ENCODE measurements around the gene IDH3G.
"Not testable (repeated sequence)": the region's sequence is repeated elsewhere in the genome, so short reads cannot be mapped to it uniquely, and the experiment has no call there.

IDH3G gene

GRCh38 chrX:153744210-153745066 is 49.7 kb downstream of the IDH3G start:
- H3K27me3 ChIP-seq (replicated peaks; ENCODE audit: control insufficient read depth, insufficient read depth, low read length), result no peaks in the 10 kb centered on the region
- DNase-seq (ENCODE audit: extremely low read depth, insufficient read length), result no peak
- TF ChIP-seq, protein P1, sequence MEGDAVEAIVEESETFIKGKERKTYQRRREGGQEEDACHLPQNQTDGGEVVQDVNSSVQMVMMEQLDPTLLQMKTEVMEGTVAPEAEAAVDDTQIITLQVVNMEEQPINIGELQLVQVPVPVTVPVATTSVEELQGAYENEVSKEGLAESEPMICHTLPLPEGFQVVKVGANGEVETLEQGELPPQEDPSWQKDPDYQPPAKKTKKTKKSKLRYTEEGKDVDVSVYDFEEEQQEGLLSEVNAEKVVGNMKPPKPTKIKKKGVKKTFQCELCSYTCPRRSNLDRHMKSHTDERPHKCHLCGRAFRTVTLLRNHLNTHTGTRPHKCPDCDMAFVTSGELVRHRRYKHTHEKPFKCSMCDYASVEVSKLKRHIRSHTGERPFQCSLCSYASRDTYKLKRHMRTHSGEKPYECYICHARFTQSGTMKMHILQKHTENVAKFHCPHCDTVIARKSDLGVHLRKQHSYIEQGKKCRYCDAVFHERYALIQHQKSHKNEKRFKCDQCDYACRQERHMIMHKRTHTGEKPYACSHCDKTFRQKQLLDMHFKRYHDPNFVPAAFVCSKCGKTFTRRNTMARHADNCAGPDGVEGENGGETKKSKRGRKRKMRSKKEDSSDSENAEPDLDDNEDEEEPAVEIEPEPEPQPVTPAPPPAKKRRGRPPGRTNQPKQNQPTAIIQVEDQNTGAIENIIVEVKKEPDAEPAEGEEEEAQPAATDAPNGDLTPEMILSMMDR (IDR thresholded peaks at IDR 0.05; ENCODE audit: insufficient read depth, low read length, poor library complexity, severe bottlenecking), result peak; percentile 18
- H3K4me3 ChIP-seq (replicated peaks; ENCODE audit: low read depth, low read length), result no peak overlapping the region
- no peaks in the 10 kb centered on the region for H3K36me3 ChIP-seq (ENCODE audit: control insufficient read depth, insufficient read depth, low read length)

DNA sequence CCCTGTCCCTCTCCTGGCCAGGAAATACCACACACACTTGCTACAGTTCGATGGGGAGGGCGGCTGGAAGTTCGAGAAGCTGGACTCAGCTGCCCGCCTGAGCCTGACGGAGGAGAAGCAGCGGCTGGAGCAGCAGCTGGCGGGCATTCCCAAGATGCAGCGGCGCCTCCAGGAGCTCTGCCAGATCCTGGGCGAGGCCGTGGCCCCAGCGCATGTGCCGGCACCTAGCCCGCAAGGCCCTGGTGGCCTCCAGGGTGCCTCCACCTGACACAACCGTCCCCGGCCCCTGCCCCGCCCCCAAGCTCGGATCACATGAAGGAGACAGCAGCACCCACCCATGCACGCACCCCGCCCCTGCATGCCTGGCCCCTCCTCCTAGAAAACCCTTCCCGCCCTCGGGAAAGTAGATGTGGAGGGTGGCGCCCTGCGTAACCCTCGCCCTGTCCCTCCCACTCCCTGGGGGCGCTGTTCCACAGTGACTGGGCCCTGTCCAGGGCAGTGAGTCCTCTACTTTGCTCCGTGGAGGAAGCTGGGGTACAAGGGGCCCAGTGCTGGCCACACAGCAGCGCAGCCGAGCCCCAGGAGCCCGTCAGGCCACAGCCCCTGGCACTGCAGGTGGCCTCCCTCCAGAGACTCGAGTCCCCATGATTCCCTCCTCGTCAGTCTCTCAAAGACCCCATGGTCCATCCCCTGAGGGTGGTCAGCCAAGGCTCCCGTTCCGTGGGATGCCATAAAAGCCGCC is 50.5 kb downstream of the IDH3G start:
- not testable (repeated sequence) for DNase-seq (ENCODE audit: extremely low read depth, insufficient read length); H3K27me3 ChIP-seq (replicated peaks; ENCODE audit: control insufficient read depth, insufficient read depth, low read length); H3K4me3 ChIP-seq (replicated peaks; ENCODE audit: low read depth, low read length); H3K36me3 ChIP-seq (ENCODE audit: control insufficient read depth, insufficient read depth, low read length)

DNA sequence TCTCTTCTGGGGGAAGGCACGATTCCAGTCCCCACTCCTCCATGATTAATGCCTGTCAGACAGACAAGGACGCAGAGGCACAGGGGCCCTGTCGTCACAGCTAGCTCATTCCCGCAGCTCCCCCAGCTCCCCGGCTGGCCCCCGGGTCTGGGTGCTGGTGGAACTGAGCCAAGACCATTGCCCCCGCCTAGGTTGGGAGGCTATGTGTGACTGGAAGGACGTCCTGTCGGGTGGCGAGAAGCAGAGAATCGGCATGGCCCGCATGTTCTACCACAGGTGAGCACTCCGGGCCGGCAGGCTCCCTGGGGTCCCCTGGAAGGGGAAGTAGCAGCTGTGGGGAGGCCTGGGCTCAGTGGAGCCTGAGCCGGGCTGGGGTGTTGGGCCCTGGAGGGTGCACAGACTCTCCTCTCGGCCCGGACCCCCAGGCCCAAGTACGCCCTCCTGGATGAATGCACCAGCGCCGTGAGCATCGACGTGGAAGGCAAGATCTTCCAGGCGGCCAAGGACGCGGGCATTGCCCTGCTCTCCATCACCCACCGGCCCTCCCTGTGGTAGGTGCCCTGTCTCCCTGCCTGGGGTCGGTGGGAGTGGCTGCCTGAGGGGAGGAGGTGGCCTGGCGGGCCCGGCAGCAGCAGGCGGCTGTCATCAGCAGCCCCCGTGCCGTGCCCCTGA is 51.2 kb downstream of the IDH3G start:
- DNase-seq (ENCODE audit: extremely low read depth, insufficient read length); H3K36me3 ChIP-seq (ENCODE audit: control insufficient read depth, insufficient read depth, low read length); H3K27me3 ChIP-seq (replicated peaks; ENCODE audit: control insufficient read depth, insufficient read depth, low read length); H3K4me3 ChIP-seq (replicated peaks; ENCODE audit: low read depth, low read length): not testable (repeated sequence)

DNA sequence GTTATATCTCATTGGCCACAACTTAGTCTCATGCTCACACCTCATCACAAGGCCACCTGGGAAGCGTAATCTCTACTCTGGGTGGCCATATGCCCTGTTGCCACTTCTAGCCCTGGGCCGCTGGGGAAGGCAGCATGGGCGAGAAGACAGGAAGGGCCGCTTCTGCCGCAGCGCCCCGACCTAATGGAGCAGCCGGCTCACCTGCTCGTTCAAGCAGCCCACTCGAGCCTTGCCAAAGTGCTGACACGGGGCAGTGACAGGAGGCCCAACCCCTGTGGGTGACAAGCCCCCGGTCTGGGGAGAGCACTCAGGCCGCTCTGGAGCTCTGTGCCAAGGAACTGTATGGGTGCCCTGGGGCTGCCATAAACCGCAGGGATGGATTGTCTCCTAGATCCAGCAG is 52.1 kb downstream of the IDH3G start:
- DNase-seq (ENCODE audit: extremely low read depth, insufficient read length); H3K27me3 ChIP-seq (replicated peaks; ENCODE audit: control insufficient read depth, insufficient read depth, low read length); H3K36me3 ChIP-seq (ENCODE audit: control insufficient read depth, insufficient read depth, low read length); H3K4me3 ChIP-seq (replicated peaks; ENCODE audit: low read depth, low read length): not testable (repeated sequence)

GRCh38 chrX:153741446-153741845 is 52.7 kb downstream of the IDH3G start:
- Histone ChIP-seq H3K4me3 (replicated peaks; ENCODE audit: low read depth, low read length) (no peak overlapping the region), H3K27me3 (replicated peaks; ENCODE audit: control insufficient read depth, insufficient read depth, low read length) (no peaks in the 10 kb centered on the region), H3K36me3 (ENCODE audit: control insufficient read depth, insufficient read depth, low read length) (no peaks in the 10 kb centered on the region)
- TF ChIP-seq, protein P1 (IDR thresholded peaks at IDR 0.05; ENCODE audit: insufficient read depth, low read length, poor library complexity, severe bottlenecking), result no peak
- DNase-seq (ENCODE audit: extremely low read depth, insufficient read length), result no peak

DNA sequence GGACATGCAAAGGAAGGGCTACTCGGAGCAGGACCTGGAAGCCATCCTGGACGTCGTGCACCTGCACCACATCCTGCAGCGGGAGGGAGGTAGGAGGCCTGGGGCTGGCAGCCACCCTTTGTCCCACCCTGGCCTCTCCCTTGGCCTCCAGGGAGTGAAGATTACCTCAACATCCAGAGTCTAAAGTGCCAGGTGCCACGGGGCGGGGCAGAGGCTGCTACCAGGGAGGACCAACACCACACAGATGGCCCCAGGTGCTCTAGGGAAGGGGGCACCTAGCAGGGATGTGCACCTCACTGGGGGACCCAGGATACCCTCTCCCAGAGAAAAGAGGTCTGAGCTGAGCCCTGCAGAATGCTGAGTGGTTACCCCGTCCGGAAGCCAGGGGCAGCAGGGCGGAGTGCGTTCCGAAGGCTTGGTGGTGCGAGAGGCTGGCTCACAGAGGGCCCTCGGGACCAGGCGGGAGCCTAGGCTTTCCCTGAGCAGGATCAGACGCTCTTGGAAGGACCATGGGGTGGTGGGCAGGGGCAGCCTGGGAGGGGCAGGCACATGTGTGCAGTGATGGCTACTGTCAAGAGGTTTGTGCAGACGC is 53.4 kb downstream of the IDH3G start:
- TF ChIP-seq, protein P1 (IDR thresholded peaks at IDR 0.05; ENCODE audit: insufficient read depth, low read length, poor library complexity, severe bottlenecking), result no peak
- H3K36me3 ChIP-seq (ENCODE audit: control insufficient read depth, insufficient read depth, low read length), result no peaks in the 10 kb centered on the region
- no peaks in the 10 kb centered on the region for H3K27me3 ChIP-seq (replicated peaks; ENCODE audit: control insufficient read depth, insufficient read depth, low read length)
- no peak for DNase-seq (ENCODE audit: extremely low read depth, insufficient read length)
- no peak overlapping the region for H3K4me3 ChIP-seq (replicated peaks; ENCODE audit: low read depth, low read length)

Data from GM06990 (cell line).